HFF-Myc (cell line): ENCODE measurements around the gene MCEE.
A peak's percentile ranks its signal among the peaks of the same experiment; 100 is the strongest.

Experiments used
- DNase-seq: peaks from one replicate; pipeline ENCODE4 v3.0.0-alpha.2; 2011; ENCODE audit warnings: low read depth; ENCODE audit errors: extremely low read depth
- H3K4me3 ChIP-seq: replicated peaks from 2 replicates; pipeline ENCODE4 v1.5.1; 2011; ENCODE audit warnings: low read depth, mild to moderate bottlenecking, control low read depth, low read length
- TF ChIP-seq, protein P1 (sequence below): IDR thresholded peaks from 2 replicates; pipeline ENCODE4 v1.5.1; 2012; ENCODE audit warnings: mild to moderate bottlenecking, low read depth, low read length, control low read depth; ENCODE audit errors: missing control alignments

The MCEE gene

DNA sequence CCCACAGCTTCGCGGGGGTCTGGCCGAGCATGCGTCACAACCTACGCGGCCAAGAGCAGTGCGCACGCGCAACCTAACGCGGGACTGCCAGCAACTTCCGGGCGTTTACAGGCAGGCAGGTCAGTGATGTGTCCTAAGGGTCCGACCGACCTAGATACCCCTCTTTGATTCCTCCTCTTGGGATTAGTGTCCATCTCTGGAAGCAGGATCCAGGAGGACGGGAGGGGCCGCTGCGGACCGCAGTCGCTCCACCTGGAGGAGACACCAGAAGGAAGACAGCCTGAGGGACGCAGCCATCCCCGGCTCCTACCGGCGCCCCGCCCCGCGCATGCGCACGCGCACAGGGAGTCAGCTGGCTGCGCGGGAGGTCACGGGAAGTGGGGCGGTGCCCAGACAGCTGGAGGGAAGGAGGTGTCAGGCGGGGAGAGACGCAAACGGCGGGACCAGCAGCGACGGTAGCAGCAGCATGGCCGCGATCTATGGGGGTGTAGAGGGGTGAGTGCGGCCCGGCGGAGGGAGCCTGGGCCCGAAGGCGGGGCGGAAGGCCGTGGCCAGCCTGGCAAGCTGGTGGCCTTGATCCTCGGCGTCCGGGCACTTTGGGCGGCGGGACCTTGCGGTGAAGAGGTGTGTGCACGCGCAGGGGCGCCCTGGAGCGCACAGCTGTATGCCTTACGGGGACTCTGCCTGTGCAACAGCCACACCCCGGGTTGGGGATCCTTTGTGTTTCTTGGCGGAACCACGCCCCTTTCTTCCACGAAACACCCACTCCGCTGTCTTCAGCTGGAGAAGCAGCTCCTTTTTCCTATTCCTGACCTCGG lies 61.6 kb downstream of the MCEE start, which contains the start of gene NAGK:
NAGK (plus strand) TSS at position 431 of the 818 bp plus-strand sequence; CDS start at position 467, 36 bp downstream.
- TF ChIP-seq, protein P1, sequence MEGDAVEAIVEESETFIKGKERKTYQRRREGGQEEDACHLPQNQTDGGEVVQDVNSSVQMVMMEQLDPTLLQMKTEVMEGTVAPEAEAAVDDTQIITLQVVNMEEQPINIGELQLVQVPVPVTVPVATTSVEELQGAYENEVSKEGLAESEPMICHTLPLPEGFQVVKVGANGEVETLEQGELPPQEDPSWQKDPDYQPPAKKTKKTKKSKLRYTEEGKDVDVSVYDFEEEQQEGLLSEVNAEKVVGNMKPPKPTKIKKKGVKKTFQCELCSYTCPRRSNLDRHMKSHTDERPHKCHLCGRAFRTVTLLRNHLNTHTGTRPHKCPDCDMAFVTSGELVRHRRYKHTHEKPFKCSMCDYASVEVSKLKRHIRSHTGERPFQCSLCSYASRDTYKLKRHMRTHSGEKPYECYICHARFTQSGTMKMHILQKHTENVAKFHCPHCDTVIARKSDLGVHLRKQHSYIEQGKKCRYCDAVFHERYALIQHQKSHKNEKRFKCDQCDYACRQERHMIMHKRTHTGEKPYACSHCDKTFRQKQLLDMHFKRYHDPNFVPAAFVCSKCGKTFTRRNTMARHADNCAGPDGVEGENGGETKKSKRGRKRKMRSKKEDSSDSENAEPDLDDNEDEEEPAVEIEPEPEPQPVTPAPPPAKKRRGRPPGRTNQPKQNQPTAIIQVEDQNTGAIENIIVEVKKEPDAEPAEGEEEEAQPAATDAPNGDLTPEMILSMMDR = no peak

DNA sequence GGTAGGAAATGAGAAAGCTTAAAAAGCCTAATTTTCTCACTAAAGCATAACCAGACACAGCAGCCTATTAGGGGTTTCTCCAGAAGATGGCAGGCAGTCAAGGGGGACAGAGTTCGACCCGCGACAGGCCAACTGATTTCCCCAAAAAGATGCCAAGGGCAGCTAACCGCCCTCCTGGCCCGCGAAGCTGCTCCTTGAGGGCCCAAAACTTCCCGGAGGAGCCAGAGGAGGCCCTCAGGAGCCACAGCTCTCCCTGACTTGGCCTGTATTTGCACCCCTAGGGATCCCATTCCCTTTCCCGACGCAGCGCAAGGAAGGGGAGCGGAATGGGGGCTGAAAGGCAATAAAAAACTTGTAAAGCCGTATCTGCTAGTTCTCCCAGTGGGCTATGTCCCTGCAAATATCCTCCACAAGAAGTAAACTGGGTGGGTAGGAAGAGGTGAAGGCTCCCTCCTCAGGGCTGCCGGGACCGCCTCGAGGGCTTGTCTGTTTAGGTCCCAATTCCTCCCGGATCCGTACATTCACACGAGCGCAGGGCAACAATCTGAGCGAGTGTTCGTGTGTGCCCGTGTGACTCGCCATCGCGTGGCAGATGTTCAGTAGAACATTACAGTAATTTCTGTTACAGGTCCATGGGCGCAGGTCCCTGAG lies 62.3 kb downstream of the MCEE start:
- TF ChIP-seq, protein P1 = no peak
- peak overlapping the region; percentile 75 for H3K4me3 ChIP-seq
- DNase-seq = no peak

More for the DNA sequence above, 61.6 kb downstream of the MCEE start, which contains the start of gene NAGK:
- peak within 1 kb of the TSS; percentile 75 for H3K4me3 ChIP-seq
- peak; percentile 81 for DNase-seq

DNA sequence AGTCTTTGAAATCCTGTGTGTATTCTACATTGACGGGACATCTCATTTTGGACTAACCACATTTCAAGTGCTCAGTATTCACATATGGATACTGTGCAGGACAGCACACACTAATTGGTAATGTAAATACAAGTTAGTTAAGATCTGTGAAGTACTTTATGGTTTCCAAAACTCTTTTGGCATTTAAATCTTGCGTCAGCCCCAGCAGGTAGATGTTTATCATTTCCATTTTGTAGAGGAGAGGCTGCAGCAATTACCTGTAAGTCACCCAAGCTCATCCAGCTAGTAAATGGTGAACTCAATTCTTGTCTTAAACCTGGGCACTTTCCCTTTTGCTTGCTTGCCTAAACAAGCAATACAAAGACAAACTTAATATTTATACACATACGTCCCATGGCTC lies 63.2 kb downstream of the MCEE start:
- no peak for DNase-seq
- TF ChIP-seq, protein P1 = no peak
- H3K4me3 ChIP-seq = no peak overlapping the region

DNA sequence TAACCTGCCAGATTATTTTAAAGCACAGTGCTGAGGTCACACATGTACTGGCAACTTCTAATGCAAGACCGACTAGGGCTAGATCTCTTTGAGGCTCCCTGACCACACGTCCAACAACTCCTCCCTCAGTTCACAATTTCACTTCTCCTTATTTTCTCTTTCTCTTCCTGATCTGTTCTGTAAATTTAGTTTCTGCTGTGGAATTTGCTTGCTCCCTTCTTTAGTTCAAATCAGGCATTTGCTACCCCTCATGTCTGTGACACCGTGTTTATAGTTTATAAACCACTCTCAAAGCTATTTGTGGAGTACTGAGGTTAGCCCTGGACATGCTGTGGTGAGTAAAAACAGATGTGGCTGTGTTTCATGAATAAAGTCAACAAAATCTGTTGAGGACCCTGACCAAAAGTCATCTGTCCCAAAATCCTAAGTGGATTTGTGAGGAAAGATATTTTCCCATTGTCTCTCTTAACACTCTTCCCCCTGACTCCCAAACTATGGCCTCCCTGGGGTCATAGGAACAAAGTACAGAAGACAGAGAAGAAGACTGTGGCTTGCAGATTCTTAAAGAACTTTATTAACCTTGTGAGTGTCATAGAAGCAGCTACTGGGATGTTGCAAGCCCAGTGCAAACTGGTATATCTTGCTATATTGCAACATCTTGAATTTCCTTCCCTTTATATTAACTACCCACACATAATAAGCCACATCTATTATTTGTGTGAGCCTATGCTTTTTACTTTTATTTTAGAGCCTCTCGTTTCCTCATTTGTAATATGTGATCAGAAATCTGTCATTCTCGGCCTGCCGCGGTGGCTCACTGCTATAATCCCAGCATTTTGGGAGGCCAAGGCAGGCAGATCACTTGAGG lies 65.0 kb downstream of the MCEE start:
- TF ChIP-seq, protein P1 = no peak
- DNase-seq = no peak

DNA sequence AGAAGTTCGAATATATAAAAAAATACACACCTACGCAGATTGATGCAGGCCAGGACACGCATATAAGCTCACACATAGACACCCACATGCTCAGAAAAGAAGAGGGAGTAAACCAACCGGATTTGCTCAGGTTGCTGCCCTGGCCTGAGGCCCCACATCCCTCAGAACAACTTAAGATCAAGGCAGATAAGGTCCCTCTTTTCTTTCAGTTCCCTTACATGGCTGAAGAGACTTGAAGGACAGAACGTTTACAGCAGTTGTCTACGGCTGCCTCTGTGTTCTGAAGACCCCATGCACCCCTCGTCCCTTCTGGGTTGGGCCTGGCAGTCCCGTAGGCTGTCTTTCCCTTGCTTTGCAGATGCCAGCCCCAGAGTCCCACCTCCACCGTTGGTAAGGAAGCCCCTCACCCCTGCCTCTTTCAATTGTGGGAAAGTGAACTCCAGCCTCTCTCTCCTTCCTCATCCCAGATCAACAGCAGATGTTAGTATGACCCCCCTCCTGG lies 65.9 kb downstream of the MCEE start:
- TF ChIP-seq, protein P1 = no peak
- H3K4me3 ChIP-seq = no peak overlapping the region
- no peak for DNase-seq

More for the DNA sequence above, 65.0 kb downstream of the MCEE start:
- no peak overlapping the region for H3K4me3 ChIP-seq

DNA sequence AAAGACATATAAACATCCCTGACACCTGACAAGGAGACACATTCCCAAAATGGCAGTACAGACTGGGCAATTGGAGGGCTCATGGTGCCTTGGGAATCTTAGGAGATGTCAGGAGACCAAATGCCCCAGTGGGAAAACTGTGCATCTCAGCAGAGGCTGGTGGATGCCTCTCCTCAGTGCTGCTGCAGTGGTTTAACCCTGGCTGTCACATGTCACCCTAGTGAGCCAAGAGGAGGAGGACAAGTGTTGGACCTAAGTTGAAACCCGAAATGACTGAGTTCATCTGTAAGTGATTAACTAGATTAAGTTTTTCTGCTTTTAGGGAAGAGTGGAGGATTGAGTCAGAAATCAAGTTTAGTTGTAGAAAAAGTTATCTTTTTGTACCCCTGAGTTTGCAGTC lies 66.8 kb downstream of the MCEE start:
- no peak for DNase-seq
- no peak overlapping the region for H3K4me3 ChIP-seq

More for the DNA sequence above, 66.8 kb downstream of the MCEE start:
- TF ChIP-seq, protein P1 = no peak
